Measurements from ENCODE around the gene ASCL4.

DNA sequence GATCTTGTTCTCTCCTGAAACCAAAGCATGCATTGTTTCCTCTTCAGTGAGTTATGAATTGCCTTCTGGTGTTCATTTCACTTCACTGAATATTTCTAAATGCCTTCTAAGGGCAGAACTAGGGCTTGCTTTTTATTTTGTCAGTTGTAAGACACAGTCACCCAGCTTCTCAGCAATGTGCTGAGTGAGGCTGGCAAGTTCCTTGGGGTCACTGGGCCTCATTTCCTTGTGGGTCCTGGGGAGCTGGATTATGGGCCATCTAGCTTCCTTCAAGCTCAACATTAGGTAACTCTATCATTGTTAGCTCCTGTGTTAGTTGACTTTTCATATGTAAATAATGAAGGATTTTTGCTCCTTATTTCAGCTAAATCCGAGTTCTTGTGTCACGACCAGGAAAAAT lies 13.8 kb downstream of the ASCL4 start:
- no peak for TF ChIP-seq POLR2A (IDR thresholded peaks at IDR 0.05)
- TF ChIP-seq CTCF (IDR thresholded peaks at IDR 0.05) = no peak

Data from uterus (tissue), 2 donors.